Measurements from ENCODE around the gene SPTB.

The SPTB gene

GRCh38 chr14:64775081-64775777 is 104.5 kb downstream of the SPTB start:
- no peak for DNase-seq (ENCODE audit: low read depth)
- no peak for TF ChIP-seq CTCF (conservative IDR thresholded peaks at IDR 0.05; ENCODE audit: low read depth, low read length)
- no peak overlapping the region for H3K4me3 ChIP-seq (ENCODE audit: low read depth, low read length)

GRCh38 chr14:64774272-64774671 is 105.4 kb downstream of the SPTB start:
- DNase-seq (ENCODE audit: low read depth): no peak
- no peak for TF ChIP-seq CTCF (conservative IDR thresholded peaks at IDR 0.05; ENCODE audit: low read depth, low read length)
- H3K4me3 ChIP-seq (ENCODE audit: low read depth, low read length): no peak overlapping the region

- DNase-seq (ENCODE audit: low read depth): no peak
- no peak overlapping the region for H3K4me3 ChIP-seq (ENCODE audit: low read depth, low read length)
- no peak for TF ChIP-seq CTCF (conservative IDR thresholded peaks at IDR 0.05; ENCODE audit: low read depth, low read length)
These were observed 106.1 kb downstream of the SPTB start for GRCh38 chr14:64773577-64773976.

GRCh38 chr14:64773046-64773445 is 106.7 kb downstream of the SPTB start:
- DNase-seq (ENCODE audit: low read depth): no peak

GRCh38 chr14:64772397-64772950 is 107.2 kb downstream of the SPTB start:
- peak; percentile 29 for TF ChIP-seq CTCF (conservative IDR thresholded peaks at IDR 0.05; ENCODE audit: low read depth, low read length)
- DNase-seq (ENCODE audit: low read depth): no peak
- no peak overlapping the region for H3K4me3 ChIP-seq (ENCODE audit: low read depth, low read length)

More at GRCh38 chr14:64773046-64773445, 106.7 kb downstream of the SPTB start:
- TF ChIP-seq CTCF (conservative IDR thresholded peaks at IDR 0.05; ENCODE audit: low read depth, low read length): no peak
- H3K4me3 ChIP-seq (ENCODE audit: low read depth, low read length): no peak overlapping the region

GRCh38 chr14:64771161-64771560 is 108.5 kb downstream of the SPTB start:
- TF ChIP-seq CTCF (conservative IDR thresholded peaks at IDR 0.05; ENCODE audit: low read depth, low read length): no peak
- no peak for DNase-seq (ENCODE audit: low read depth)
- no peak overlapping the region for H3K4me3 ChIP-seq (ENCODE audit: low read depth, low read length)

GRCh38 chr14:64770751-64771150 is 109.0 kb downstream of the SPTB start:
- H3K4me3 ChIP-seq (ENCODE audit: low read depth, low read length): no peak overlapping the region
- no peak for DNase-seq (ENCODE audit: low read depth)
- TF ChIP-seq CTCF (conservative IDR thresholded peaks at IDR 0.05; ENCODE audit: low read depth, low read length): no peak

All from choroid plexus epithelial cell (primary cell).